Activated CD8-positive, alpha-beta memory T cell treated with anti-CD3 and anti-CD28 coated beads for 1 hour (primary cell): ENCODE results near the gene UGT2B28.
"Not testable (repeated sequence)": the region's sequence is repeated elsewhere in the genome, so short reads cannot be mapped to it uniquely, and the experiment has no call there.

Experiments used
- DNase-seq, 2 donors: peaks; one replicate each; pipeline ENCODE4 v3.0.0-alpha.2; 2020; ENCODE audit warnings: low read depth in 1 of 2; ENCODE audit errors: extremely low read depth in 1 of 2

Gene UGT2B28

GRCh38 chr4:69280081-69280480 is at the start of gene UGT2B28:
Gene UGT2B28, plus strand, starts transcription at chr4:69280475. Its CDS starts 26 bp downstream, at chr4:69280501.
- not testable (repeated sequence) for DNase-seq

- DNase-seq: no peak
Measured at GRCh38 chr4:69239092-69239491, 41.2 kb upstream of the UGT2B28 start.

DNA sequence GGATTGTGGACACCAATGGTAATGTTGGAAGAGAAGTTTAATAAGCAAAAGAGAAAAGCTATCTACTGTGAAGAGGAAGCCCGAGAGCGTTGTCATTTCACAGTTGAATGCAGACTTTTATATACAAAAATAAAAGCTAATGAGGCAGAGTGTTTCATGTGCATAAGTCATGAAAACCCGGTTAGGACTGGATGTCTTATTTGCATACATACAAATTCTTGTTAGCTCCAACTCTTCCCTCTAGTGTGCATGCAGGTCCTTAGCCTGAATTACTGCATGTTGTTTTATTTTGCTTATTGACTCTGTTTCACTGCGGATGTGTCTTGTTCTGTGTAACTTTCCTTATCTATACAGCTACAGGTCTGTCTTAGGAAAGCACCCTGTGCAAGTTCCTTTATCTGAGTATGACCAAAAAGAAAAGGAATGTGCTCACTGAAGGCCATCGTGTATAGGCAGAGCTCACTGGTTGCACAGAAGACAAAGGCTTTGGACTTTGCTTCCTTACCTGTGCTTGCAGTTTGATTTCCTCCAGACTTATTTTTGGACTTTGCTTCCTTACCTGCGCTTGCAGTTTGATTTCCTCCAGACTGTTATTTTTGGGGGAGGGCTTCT is 40.6 kb upstream of the UGT2B28 start:
- DNase-seq: no peak

- DNase-seq: not testable (repeated sequence)
Measured at GRCh38 chr4:69240787-69241186, 39.5 kb upstream of the UGT2B28 start.

DNA sequence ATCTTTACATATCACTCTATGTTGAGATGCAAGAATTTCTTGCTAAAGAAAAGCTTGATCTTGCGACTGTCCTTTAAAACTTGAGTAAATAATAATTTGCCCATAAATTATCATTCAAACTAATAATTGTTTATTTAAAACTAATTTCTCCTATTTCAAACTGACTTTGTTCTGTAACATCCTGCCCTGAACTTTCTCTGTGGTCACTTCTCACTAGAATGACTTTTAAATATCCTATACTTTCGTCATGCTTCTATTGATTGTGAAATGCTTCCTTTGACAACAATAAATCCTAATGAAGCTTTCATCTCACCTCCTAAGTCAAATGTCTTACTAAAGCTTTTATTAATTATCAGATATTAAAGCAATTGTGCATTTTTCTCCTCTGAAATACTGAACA is 38.5 kb upstream of the UGT2B28 start:
- not testable (repeated sequence) for DNase-seq

DNA sequence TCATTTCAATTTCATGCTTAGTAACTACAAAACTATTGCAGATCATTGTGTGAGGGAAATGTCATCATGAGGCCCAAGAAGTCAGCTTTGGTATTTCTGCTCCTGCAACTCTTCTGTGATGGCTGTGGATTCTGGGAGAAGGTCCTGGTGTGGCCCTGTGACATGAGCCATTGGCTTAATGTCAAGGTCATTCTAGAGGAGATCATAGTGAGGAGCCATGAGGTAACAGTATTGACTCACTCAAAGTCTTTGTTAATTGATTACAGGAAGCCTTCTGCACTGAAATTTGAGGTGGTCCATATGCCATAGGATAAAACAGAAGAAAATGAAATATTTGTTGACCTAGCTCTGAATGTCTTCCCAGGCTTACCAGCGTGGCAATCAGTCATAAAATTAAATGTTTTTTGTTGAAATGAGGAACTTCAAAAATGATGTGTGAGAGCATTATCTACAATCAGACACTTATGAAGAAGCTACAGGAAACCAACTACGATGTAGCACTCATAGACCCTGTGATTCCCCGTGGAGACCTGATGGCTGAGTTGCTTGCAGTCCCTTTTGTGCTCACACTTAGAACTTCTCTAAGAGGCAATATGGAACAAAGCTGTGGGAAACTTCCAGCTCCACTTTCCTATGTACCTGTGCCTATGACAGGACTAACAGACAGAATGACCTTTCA is 37.6 kb upstream of the UGT2B28 start:
- DNase-seq: not testable (repeated sequence)

GRCh38 chr4:69250884-69251283 is 29.4 kb upstream of the UGT2B28 start:
- DNase-seq: not testable (repeated sequence)

DNA sequence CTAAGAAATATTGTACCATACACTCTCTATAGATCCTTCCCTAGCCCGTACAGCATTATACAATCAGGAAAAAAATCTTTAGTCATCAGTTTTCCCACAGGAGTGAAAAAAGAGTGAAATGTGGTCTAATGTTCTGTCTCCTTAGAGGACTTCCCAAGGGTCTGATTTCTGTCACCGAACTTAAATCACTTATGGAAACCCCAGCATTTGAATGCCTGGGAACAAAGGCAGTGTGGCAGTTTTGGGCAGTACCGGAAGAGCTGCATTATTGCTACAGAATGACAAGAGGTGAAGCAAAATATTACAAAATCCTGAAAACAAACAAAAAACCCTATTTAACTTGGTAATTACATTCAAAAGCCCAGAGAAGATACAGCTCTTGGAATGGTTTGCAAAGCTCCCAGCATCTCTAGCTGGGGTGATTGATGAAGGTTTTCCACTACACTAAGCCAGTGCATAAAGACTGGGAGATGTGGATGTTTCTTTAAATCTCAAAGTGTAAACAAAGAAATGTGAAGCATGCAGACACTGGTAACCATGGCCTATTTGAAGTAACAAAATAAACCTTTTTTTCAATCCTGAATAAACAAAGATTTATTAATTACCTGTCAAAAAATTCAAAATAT is 27.0 kb upstream of the UGT2B28 start:
- not testable (repeated sequence) for DNase-seq

DNA sequence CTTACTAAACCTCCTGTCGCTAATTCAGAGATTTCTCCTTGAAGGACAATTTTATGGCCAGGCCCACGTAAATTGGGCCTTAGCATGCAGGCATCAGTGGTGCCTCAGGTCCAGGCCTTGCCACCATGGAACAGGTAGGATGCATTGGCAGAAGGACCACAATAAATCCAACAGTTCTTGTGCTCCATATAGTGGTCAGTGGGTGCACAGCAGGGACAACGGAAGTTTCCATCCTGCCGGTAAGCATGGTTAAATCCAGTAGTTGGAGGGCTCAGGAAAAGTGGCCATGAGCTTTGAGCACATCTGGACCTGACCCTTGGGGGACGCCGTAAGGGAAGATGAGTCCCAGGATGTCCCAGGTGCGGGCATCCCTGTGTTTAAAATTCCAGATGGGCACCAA is 11.7 kb upstream of the UGT2B28 start:
- DNase-seq: not testable (repeated sequence)

GRCh38 chr4:69296356-69296755 is 16.1 kb downstream of the UGT2B28 start:
- not testable (repeated sequence) for DNase-seq

DNA sequence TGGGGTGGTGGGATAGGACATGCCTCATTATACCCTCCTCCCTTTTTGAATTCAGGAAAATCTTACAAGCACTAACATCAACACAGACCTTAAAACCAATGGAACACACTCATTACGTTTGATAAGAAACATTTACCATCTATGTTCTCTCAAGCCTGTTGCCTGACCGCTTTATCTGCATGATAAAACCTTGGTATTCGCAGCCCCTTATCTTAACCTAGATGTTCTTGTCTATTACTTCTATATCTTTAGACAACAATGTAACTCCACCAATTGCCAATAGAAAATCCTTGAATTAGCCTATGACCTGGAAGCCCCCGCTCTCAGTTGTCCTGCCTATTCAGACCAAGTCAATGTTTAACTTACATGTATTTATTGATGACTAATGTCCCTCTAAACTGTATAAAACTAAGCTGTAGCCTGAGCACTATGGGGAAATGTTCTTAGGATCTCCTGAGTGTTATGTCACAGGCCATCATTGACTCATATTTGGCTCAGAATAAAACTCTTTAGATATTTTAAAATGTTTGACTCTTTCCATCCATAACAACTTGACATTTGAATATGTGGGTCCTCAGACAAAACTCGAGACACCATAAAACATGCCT is 28.3 kb downstream of the UGT2B28 start:
- not testable (repeated sequence) for DNase-seq

GRCh38 chr4:69309549-69310076 is 29.3 kb downstream of the UGT2B28 start:
- DNase-seq: not testable (repeated sequence)

GRCh38 chr4:69310262-69310661 is 30.0 kb downstream of the UGT2B28 start:
- not testable (repeated sequence) for DNase-seq

DNA sequence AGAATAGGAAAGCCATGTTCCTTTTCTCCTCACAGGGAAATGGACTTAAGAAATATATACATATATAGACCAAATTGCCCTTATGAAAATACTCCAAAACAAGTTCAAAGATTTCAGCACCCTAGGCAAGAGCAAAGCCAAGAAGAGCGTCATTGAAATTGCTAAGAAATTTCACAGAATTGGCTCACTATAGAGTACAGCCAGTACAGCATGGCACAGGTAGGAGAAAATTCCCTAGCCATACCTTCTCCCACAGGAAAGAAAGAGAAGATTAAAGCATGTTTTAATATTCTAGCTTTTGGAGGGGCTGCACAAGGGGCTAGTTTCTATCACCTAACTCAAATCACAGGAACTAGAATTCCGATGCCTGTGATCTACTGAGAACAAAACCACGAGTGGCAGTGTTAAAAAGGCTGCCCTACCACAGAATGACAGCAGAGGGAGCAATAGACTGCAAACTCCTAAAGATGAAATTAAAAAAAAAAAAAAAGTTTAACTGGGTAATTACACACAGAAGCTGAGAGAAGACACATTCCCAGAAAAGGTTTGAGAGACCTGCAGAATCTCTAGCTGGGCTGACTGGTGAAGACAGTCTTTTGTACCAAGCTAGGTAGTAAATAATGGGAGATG is 37.5 kb downstream of the UGT2B28 start:
- DNase-seq: not testable (repeated sequence)

DNA sequence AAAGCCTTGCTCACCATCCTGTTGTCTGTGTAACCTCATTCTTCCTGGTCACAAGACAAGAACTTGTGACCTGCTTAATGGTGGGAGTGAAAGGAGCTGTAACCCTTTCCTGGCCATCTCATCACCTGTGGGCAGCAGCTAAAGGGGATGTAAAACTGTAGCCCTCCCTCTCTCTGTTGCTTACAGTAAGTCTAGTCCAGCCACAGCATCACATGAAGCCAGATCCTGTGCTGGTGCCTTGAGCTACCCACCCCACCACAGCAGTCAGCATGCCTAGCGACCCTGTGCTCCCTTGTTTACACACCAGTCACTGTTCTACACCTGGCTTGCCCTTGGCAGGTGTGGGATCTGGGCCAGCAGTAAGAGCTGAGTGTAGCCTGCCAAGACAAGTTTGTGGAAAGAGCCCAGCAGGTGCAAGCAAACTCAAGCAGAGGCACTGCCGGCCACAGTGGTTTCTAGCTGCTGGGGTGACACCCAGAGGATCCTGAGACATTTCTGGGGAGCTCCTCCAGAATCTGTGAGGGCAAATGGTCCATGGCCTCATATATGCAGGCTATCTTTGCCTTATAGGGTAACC is 41.0 kb downstream of the UGT2B28 start:
- no peak for DNase-seq

DNA sequence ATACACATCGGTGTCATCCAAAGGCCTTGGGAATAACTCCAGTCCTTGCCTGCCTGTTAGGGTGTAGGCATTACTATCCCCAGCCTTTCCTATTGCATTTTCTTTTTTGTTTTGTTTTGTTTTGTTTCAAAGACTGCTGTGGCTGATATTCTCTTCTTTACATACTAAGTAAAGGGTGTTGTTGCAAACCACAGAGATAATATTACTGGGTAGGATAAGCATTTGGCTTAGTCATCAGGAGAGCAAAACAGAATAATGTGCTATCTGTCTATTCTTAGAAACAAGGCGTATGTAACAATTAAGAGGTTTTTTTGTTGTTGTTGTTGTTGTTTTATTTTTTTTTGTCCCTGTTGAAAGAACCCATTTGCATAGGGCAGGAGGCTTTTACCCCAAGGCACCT is 41.8 kb downstream of the UGT2B28 start:
- DNase-seq: no peak

GRCh38 chr4:69323284-69323683 is 43.0 kb downstream of the UGT2B28 start:
- no peak for DNase-seq

- no peak for DNase-seq
Measured at GRCh38 chr4:69330345-69331047, 50.2 kb downstream of the UGT2B28 start.

DNA sequence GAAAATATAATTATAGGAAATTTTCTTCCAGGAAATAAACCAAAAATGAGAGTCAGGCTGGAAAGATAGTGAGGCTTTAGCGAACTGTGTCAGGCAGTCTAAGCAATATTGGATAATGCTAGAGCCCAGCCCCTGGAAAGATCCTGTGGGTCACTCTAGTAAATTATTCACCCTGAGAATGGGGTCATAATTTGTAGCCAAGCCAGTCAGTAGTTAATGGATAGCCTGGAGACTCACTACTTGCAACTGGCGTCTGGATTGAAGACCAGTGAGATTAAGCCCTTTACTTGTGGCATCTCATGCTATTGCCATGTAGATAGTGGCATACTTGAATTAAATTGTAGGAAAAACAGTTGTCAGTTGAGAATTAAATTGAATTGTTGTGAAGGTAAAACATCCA is 51.0 kb downstream of the UGT2B28 start:
- not testable (repeated sequence) for DNase-seq

GRCh38 chr4:69335485-69335884 is 55.2 kb downstream of the UGT2B28 start:
- DNase-seq: not testable (repeated sequence)
